Measurements from ENCODE around the gene DCDC2C. TPM values are rescaled to one million over a fixed set of nuclear protein-coding genes. Genes with fewer than 3 reads are reported as not detected.

The DCDC2C gene
- total and polyA plus RNA-seq, 2 donors (not counting 1 experiment from before 2014, with no cell fraction given): not detected

- no peak overlapping the region for H2AFZ ChIP-seq (ENCODE audit: low read length)
- H3K9me3 ChIP-seq (ENCODE audit: control insufficient read depth, insufficient read depth, low read depth, low read length): no peaks in the 10 kb centered on the region
- H3K4me1 ChIP-seq (ENCODE audit: control insufficient read depth, extremely low read depth, insufficient read depth, low read length): no peaks in the 10 kb centered on the region
- no peak overlapping the region for H3K4me2 ChIP-seq (ENCODE audit: extremely low read depth, insufficient read depth, low read length)
- no peaks in the 10 kb centered on the region for H4K20me1 ChIP-seq (ENCODE audit: control insufficient read depth, extremely low read depth, insufficient read depth, low read length)
- H3K4me3 ChIP-seq (replicated peaks in 1 of 4; ENCODE audit: control extremely low read depth in 1 of 4, insufficient read depth in 1 of 4, low read depth in 3 of 4, low read length in 4 of 4): no peak overlapping the region
- H3K79me2 ChIP-seq (ENCODE audit: control insufficient read depth, insufficient read depth, low read length): no peaks in the 10 kb centered on the region
- H3K27ac ChIP-seq (ENCODE audit: insufficient read depth, low read length): no peak overlapping the region
- no peaks in the 10 kb centered on the region for H3K36me3 ChIP-seq (ENCODE audit: control insufficient read depth, insufficient read depth, low read length)
- H3K9ac ChIP-seq (ENCODE audit: insufficient read depth, low read length): no peak overlapping the region
- peak in 1 of 2 donors; percentile 52 for DNase-seq (ENCODE audit: low read depth in 2 of 2)
- TF ChIP-seq CTCF (conservative IDR thresholded peaks at IDR 0.05 in 1 of 2, IDR thresholded peaks at IDR 0.05 in 1 of 2; ENCODE audit: low read depth in 1 of 2, low read length in 2 of 2): no peak
- no peak for TF ChIP-seq EZH2 (IDR thresholded peaks at IDR 0.05; ENCODE audit: low read length, missing control alignments)
- no peaks in the 10 kb centered on the region for H3K27me3 ChIP-seq (ENCODE audit: control insufficient read depth, insufficient read depth, low read length)
These were observed 120.4 kb downstream of the DCDC2C start for GRCh38 chr2:3823748-3824147.

GRCh38 chr2:3827673-3828575 is 124.5 kb downstream of the DCDC2C start:
- TF ChIP-seq CTCF (conservative IDR thresholded peaks at IDR 0.05 in 1 of 2, IDR thresholded peaks at IDR 0.05 in 1 of 2; ENCODE audit: low read depth in 1 of 2, low read length in 2 of 2) (peak; percentile 44 to 80), EZH2 (IDR thresholded peaks at IDR 0.05; ENCODE audit: low read length, missing control alignments) (no peak)
- no peaks in the 10 kb centered on the region for H3K79me2 ChIP-seq (ENCODE audit: control insufficient read depth, insufficient read depth, low read length)
- peak in 1 of 2 donors; percentile 43 for DNase-seq (ENCODE audit: low read depth in 2 of 2)
- H3K4me1 ChIP-seq (ENCODE audit: control insufficient read depth, extremely low read depth, insufficient read depth, low read length): no peaks in the 10 kb centered on the region
- no peak overlapping the region for H3K9ac ChIP-seq (ENCODE audit: insufficient read depth, low read length)
- no peaks in the 10 kb centered on the region for H3K36me3 ChIP-seq (ENCODE audit: control insufficient read depth, insufficient read depth, low read length)
- H2AFZ ChIP-seq (ENCODE audit: low read length): no peak overlapping the region
- no peak overlapping the region for H3K4me2 ChIP-seq (ENCODE audit: extremely low read depth, insufficient read depth, low read length)
- H4K20me1 ChIP-seq (ENCODE audit: control insufficient read depth, extremely low read depth, insufficient read depth, low read length): no peaks in the 10 kb centered on the region
- H3K4me3 ChIP-seq (replicated peaks in 1 of 4; ENCODE audit: control extremely low read depth in 1 of 4, insufficient read depth in 1 of 4, low read depth in 3 of 4, low read length in 4 of 4): no peak overlapping the region
- no peaks in the 10 kb centered on the region for H3K9me3 ChIP-seq (ENCODE audit: control insufficient read depth, insufficient read depth, low read depth, low read length)
- H3K27ac ChIP-seq (ENCODE audit: insufficient read depth, low read length): no peak overlapping the region
- no peaks in the 10 kb centered on the region for H3K27me3 ChIP-seq (ENCODE audit: control insufficient read depth, insufficient read depth, low read length)

DNA sequence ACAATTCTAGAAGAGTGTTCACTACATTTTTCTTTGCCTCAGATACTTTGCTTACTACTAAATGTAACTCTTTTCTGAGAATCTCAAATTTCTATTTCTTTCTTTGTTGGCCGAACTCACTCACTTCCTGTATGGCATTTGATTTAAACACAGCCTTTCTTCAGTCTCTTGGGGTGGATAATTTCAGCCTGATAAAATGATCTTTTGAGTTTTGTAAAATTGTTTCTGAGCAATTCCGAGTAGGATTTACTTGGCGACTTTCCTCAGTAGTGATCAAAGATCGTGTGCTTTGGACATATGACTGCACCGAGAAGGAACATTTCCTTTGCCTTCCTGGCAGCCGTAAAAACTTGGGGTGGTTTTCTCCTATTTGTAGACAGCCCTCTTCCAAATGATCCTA is 127.4 kb downstream of the DCDC2C start:
- TF ChIP-seq CTCF (conservative IDR thresholded peaks at IDR 0.05 in 1 of 2, IDR thresholded peaks at IDR 0.05 in 1 of 2; ENCODE audit: low read depth in 1 of 2, low read length in 2 of 2): no peak
- no peak for TF ChIP-seq EZH2 (IDR thresholded peaks at IDR 0.05; ENCODE audit: low read length, missing control alignments)
- Histone ChIP-seq H3K9ac (ENCODE audit: insufficient read depth, low read length) (no peak overlapping the region), H3K79me2 (ENCODE audit: control insufficient read depth, insufficient read depth, low read length) (no peaks in the 10 kb centered on the region), H4K20me1 (ENCODE audit: control insufficient read depth, extremely low read depth, insufficient read depth, low read length) (no peaks in the 10 kb centered on the region), H3K4me2 (ENCODE audit: extremely low read depth, insufficient read depth, low read length) (no peak overlapping the region), H2AFZ (ENCODE audit: low read length) (no peak overlapping the region), H3K4me1 (ENCODE audit: control insufficient read depth, extremely low read depth, insufficient read depth, low read length) (no peaks in the 10 kb centered on the region), H3K4me3 (replicated peaks in 1 of 4; ENCODE audit: control extremely low read depth in 1 of 4, insufficient read depth in 1 of 4, low read depth in 3 of 4, low read length in 4 of 4) (no peak overlapping the region), H3K27me3 (ENCODE audit: control insufficient read depth, insufficient read depth, low read length) (no peaks in the 10 kb centered on the region), H3K9me3 (ENCODE audit: control insufficient read depth, insufficient read depth, low read depth, low read length) (no peaks in the 10 kb centered on the region), H3K27ac (ENCODE audit: insufficient read depth, low read length) (no peak overlapping the region), H3K36me3 (ENCODE audit: control insufficient read depth, insufficient read depth, low read length) (no peaks in the 10 kb centered on the region)
- no peak for DNase-seq (ENCODE audit: low read depth in 2 of 2)

Measured in fibroblast of lung (primary cell).